Measurements from ENCODE around the gene ATP6V0A4. TPM values are rescaled to one million over a fixed set of nuclear protein-coding genes. Genes with fewer than 3 reads are reported as not detected.
"Not testable (repeated sequence)": the region's sequence is repeated elsewhere in the genome, so short reads cannot be mapped to it uniquely, and the experiment has no call there.

Gene ATP6V0A4
- total RNA-seq, 3 donors from 2014 or later (not counting 1 experiment from before 2014, with no cell fraction given), result not detected

DNA sequence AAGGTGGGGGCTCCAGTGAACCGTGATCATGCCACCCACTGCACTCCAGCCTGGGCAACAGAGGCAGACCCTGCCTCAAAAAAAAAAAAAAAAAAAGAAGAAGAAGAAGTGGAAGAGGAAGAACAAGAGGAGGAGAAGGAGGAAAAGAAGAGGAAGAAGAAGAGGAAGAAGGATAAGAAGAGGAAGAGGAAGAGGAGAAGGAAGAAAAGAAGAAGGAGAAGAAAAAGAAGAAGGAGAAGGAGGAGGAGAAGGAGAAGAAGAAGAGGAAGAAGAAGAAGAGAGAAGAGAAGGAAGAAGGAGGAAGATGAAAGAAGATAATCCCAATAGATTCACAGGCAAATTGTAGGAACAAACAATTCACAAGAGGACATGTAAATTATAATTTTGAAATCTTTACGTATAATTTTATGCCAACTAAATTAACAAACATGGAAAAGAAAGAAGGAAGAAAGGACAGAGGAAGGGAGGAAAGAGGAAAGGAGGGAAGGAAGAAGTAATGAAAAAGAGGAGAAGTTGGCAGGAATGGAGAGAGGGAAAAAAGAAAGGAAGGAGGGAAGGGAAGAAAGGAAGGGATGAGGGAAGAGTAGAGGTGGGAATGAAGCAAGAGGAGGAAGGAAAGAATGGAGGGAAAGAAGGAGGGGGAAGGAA is 100.3 kb downstream of the ATP6V0A4 start:
- intact Hi-C loops (cut with micrococcal nuclease), result no loop called here
- Histone ChIP-seq H3K4me1 (ENCODE audit: control insufficient read depth, insufficient read depth, low read length) (no peaks in the 10 kb centered on the region), H3K9me3 (ENCODE audit: control insufficient read depth, insufficient read depth, low read length) (no peaks in the 10 kb centered on the region), H3K27me3 (ENCODE audit: control insufficient read depth, insufficient read depth, low read length) (no peaks in the 10 kb centered on the region), H3K4me3 (ENCODE audit: low read length) (no peak overlapping the region), H3K36me3 (ENCODE audit: control insufficient read depth, insufficient read depth, low read length) (no peaks in the 10 kb centered on the region), H3K27ac (ENCODE audit: low read length) (no peak overlapping the region)
- peaks cover under 1 to 9% of the 10 kb centered on the region in 2 donors for H3K27me3 Mint-ChIP-seq (ENCODE audit: low read depth in 2 of 2)
- TF ChIP-seq, protein P1, sequence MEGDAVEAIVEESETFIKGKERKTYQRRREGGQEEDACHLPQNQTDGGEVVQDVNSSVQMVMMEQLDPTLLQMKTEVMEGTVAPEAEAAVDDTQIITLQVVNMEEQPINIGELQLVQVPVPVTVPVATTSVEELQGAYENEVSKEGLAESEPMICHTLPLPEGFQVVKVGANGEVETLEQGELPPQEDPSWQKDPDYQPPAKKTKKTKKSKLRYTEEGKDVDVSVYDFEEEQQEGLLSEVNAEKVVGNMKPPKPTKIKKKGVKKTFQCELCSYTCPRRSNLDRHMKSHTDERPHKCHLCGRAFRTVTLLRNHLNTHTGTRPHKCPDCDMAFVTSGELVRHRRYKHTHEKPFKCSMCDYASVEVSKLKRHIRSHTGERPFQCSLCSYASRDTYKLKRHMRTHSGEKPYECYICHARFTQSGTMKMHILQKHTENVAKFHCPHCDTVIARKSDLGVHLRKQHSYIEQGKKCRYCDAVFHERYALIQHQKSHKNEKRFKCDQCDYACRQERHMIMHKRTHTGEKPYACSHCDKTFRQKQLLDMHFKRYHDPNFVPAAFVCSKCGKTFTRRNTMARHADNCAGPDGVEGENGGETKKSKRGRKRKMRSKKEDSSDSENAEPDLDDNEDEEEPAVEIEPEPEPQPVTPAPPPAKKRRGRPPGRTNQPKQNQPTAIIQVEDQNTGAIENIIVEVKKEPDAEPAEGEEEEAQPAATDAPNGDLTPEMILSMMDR (IDR thresholded peaks at IDR 0.05), result no peak
- H3K9me3 Mint-ChIP-seq, result no peaks in the 10 kb centered on the region
- no peak for DNase-seq
- no peak overlapping the region for H3K4me3 Mint-ChIP-seq
- H3K27ac Mint-ChIP-seq, result no peak overlapping the region
- 71% methylated on average over 1 of the region's 2 CpGs for whole genome bisulfite sequencing (ENCODE audit: insufficient coverage)
- H3K4me1 Mint-ChIP-seq, result no peaks in the 10 kb centered on the region
- H3K36me3 Mint-ChIP-seq, result no peaks in the 10 kb centered on the region
- no peak for ATAC-seq

DNA sequence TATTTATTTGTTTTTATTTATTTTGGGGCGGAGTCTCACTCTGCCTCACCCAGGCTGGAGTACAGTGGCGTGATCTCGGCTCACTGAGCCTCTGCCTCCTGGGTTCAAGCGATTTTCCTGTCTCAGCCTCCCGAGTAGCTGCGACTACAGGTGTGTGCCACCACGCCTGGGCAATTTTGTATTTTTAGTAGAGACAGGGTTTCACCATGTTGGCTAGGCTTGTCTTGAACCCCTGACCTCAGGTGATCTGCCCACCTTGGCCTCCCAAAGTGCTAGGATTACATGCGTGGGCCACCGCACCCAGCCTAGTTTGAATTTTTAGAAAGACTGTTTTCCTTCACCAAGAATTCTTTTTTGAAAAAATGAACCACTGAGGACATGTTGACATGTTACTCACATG is 102.2 kb downstream of the ATP6V0A4 start:
- H3K9me3 ChIP-seq (ENCODE audit: control insufficient read depth, insufficient read depth, low read length); H3K27ac ChIP-seq (ENCODE audit: low read length); H3K27me3 Mint-ChIP-seq (ENCODE audit: low read depth in 2 of 2); intact Hi-C loops (cut with micrococcal nuclease); H3K4me3 ChIP-seq (ENCODE audit: low read length); H3K9me3 Mint-ChIP-seq; DNase-seq; H3K27me3 ChIP-seq (ENCODE audit: control insufficient read depth, insufficient read depth, low read length); H3K36me3 ChIP-seq (ENCODE audit: control insufficient read depth, insufficient read depth, low read length); H3K4me3 Mint-ChIP-seq; H3K4me1 ChIP-seq (ENCODE audit: control insufficient read depth, insufficient read depth, low read length); H3K27ac Mint-ChIP-seq; H3K4me1 Mint-ChIP-seq; H3K36me3 Mint-ChIP-seq; ATAC-seq: not testable (repeated sequence)
- WGBS (ENCODE audit: insufficient coverage), result 96% methylated on average over 9 of the region's 9 CpGs

DNA sequence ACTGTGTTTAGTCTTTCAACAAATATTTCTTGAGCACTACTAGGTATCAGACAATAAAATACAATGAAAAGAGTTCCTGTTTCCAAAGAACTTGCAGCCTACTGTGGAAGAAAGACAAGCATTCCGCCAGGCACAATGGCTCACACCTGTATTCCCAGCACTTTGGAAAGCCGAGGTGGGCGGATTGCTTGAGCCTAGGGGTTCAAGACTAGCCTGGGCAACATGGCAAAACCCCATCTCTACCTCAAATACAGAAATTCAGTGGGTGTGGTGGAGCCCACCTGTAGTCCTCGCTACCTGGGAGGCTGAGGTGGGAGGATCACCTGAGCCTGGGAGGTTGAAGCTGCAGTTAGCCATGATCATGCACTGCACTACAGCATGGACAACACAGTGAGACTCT is 102.9 kb downstream of the ATP6V0A4 start:
- no peaks in the 10 kb centered on the region for H3K36me3 Mint-ChIP-seq
- no peak for ATAC-seq
- H3K4me1 ChIP-seq (ENCODE audit: control insufficient read depth, insufficient read depth, low read length), result no peaks in the 10 kb centered on the region
- no peak overlapping the region for H3K27ac ChIP-seq (ENCODE audit: low read length)
- H3K9me3 ChIP-seq (ENCODE audit: control insufficient read depth, insufficient read depth, low read length), result no peaks in the 10 kb centered on the region
- DNase-seq, result no peak
- H3K4me3 ChIP-seq (ENCODE audit: low read length), result no peak overlapping the region
- H3K36me3 ChIP-seq (ENCODE audit: control insufficient read depth, insufficient read depth, low read length), result no peaks in the 10 kb centered on the region
- H3K4me3 Mint-ChIP-seq, result no peak overlapping the region
- no peaks in the 10 kb centered on the region for H3K9me3 Mint-ChIP-seq
- no peak overlapping the region for H3K27ac Mint-ChIP-seq
- H3K27me3 ChIP-seq (ENCODE audit: control insufficient read depth, insufficient read depth, low read length), result no peaks in the 10 kb centered on the region
- H3K27me3 Mint-ChIP-seq (ENCODE audit: low read depth in 2 of 2), result peaks cover 2 to 9% of the 10 kb centered on the region in 2 donors
- WGBS (ENCODE audit: insufficient coverage), result 98% methylated on average over 3 of the region's 4 CpGs
- intact Hi-C loops (cut with micrococcal nuclease), result no loop called here
- no peaks in the 10 kb centered on the region for H3K4me1 Mint-ChIP-seq
- TF ChIP-seq, protein P1 (IDR thresholded peaks at IDR 0.05), result no peak

DNA sequence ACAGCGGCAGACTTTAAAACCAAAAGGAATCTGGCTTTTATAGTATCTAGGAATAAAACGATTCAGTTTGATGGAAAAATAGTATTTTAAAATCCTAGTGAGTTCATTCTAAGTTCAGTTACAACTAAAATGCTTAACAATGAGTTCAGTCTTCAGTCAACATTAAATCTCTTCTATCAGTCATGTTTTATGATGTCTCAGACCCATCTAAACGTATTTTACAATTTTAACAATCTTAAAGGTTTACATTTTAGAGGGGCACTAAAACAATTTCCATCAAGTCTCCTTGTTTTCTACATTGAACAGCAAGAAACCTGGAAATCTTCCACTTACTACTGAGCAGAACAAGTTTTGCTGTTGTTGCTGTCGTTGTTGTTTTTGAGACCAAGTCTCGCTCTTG is 106.8 kb downstream of the ATP6V0A4 start:
- H3K4me1 ChIP-seq (ENCODE audit: control insufficient read depth, insufficient read depth, low read length), result no peaks in the 10 kb centered on the region
- H3K4me1 Mint-ChIP-seq, result no peaks in the 10 kb centered on the region
- no peaks in the 10 kb centered on the region for H3K36me3 ChIP-seq (ENCODE audit: control insufficient read depth, insufficient read depth, low read length)
- intact Hi-C loops (cut with micrococcal nuclease), result no loop called here
- no peak for DNase-seq
- no peaks in the 10 kb centered on the region for H3K36me3 Mint-ChIP-seq
- no peak overlapping the region for H3K27ac Mint-ChIP-seq
- TF ChIP-seq, protein P1 (IDR thresholded peaks at IDR 0.05), result no peak
- H3K27me3 Mint-ChIP-seq (ENCODE audit: low read depth in 2 of 2), result peaks cover 0 to 5% of the 10 kb centered on the region in 2 donors
- H3K9me3 ChIP-seq (ENCODE audit: control insufficient read depth, insufficient read depth, low read length), result no peaks in the 10 kb centered on the region
- H3K4me3 ChIP-seq (ENCODE audit: low read length), result no peak overlapping the region
- H3K9me3 Mint-ChIP-seq, result no peaks in the 10 kb centered on the region
- no peak overlapping the region for H3K4me3 Mint-ChIP-seq
- H3K27ac ChIP-seq (ENCODE audit: low read length), result no peak overlapping the region
- no peaks in the 10 kb centered on the region for H3K27me3 ChIP-seq (ENCODE audit: control insufficient read depth, insufficient read depth, low read length)
- WGBS (ENCODE audit: insufficient coverage), result 90% methylated on average over 3 of the region's 5 CpGs
- no peak for ATAC-seq
